HG02798 (cell line): ENCODE measurements around the gene COBL.

ENCODE experiments used
- ATAC-seq: cut with Tn5 transposase; IDR thresholded peaks from one replicate; pipeline ENCODE4 v1.9.1; 2021; ENCODE audit warnings: mild to moderate bottlenecking; ENCODE audit not compliant: unreplicated experiment, poor library complexity

COBL gene

GRCh38 chr7:51160990-51161615 is 155.5 kb downstream of the COBL start:
- peak; percentile 59 for ATAC-seq

GRCh38 chr7:51160411-51160810 is 156.2 kb downstream of the COBL start:
- no peak for ATAC-seq

GRCh38 chr7:51158742-51159445 is 157.7 kb downstream of the COBL start:
- no peak for ATAC-seq

- ATAC-seq = no peak
Observed at GRCh38 chr7:51158211-51158610, 158.4 kb downstream of the COBL start.

- no peak for ATAC-seq
Observed at GRCh38 chr7:51154201-51154600, 162.4 kb downstream of the COBL start.

- no peak for ATAC-seq
Observed at GRCh38 chr7:51152706-51153200, 163.9 kb downstream of the COBL start.

- no peak for ATAC-seq
Observed at GRCh38 chr7:51151455-51151854, 165.2 kb downstream of the COBL start.

GRCh38 chr7:51150193-51150592 is 166.4 kb downstream of the COBL start:
- no peak for ATAC-seq

- ATAC-seq = no peak
Observed at GRCh38 chr7:51148216-51148615, 168.4 kb downstream of the COBL start.

GRCh38 chr7:51146816-51147586 is 169.6 kb downstream of the COBL start:
- no peak for ATAC-seq

- ATAC-seq = no peak
Observed at GRCh38 chr7:51144178-51144577, 172.4 kb downstream of the COBL start.

- ATAC-seq = no peak
Observed at GRCh38 chr7:51142741-51143385, 173.7 kb downstream of the COBL start.

- ATAC-seq = no peak
Observed at GRCh38 chr7:51141451-51142003, 175.1 kb downstream of the COBL start.

GRCh38 chr7:51140199-51141164 is 176.1 kb downstream of the COBL start:
- no peak for ATAC-seq

GRCh38 chr7:51139796-51140195 is 176.8 kb downstream of the COBL start:
- ATAC-seq = no peak

GRCh38 chr7:51138123-51139085 is 178.2 kb downstream of the COBL start:
- ATAC-seq = no peak

GRCh38 chr7:51135576-51135975 is 181.0 kb downstream of the COBL start:
- no peak for ATAC-seq

- ATAC-seq = no peak
Observed at GRCh38 chr7:51134013-51134441, 182.6 kb downstream of the COBL start.
